A673 (cell line): ENCODE results near the gene PKN1. TPM values are rescaled to one million over a fixed set of nuclear protein-coding genes. Genes with fewer than 3 reads are reported as not detected.

ENCODE experiments used
- BruUV-seq: library from RNA; stranded (reverse); fragments of 400-500 nt; replicated peaks from 2 replicates; lab custom pipeline; 2021; lab: Mats Ljungman, UMichigan
- CTCF ChIA-PET: fragments of 300-600 bp; sonication (Branson Sonifier 250); formaldehyde crosslinking; loops from one replicate; lab custom pipeline; 2022; ENCODE audit warnings: antibody characterized with exemption; lab: Charles Lee
- POLR2A ChIA-PET: fragments of 300-600 bp; sonication (Branson Sonifier 250); formaldehyde crosslinking; loops from one replicate; lab custom pipeline; 2022; ENCODE audit warnings: antibody characterized with exemption; ENCODE audit not compliant: low non-redundant PET; lab: Charles Lee
- DNase-seq: peaks from one replicate; pipeline ENCODE4 v3.0.0-alpha.2; 2015; ENCODE audit warnings: low spot score
- H3K27ac ChIP-seq: fragments of 200-600 bp; sonication (generic); 2 replicates; pipeline ENCODE4 v1.5.1; 2016; ENCODE audit warnings: mixed run types, low read depth, mild to moderate bottlenecking, mixed read lengths, antibody characterized with exemption, low read length; ENCODE audit not compliant: poor library complexity, severe bottlenecking
- H3K27me3 ChIP-seq: fragments of 200-600 bp; sonication (generic); replicated peaks from 2 replicates; pipeline ENCODE4 v1.6.1; 2017; ENCODE audit warnings: mixed run types, low read depth, mild to moderate bottlenecking, mixed read lengths, antibody characterized with exemption, low read length; ENCODE audit not compliant: insufficient read depth, poor library complexity
- H3K36me3 ChIP-seq: fragments of 200-600 bp; sonication (generic); 2 replicates; pipeline ENCODE4 v1.6.1; 2016; ENCODE audit warnings: mixed run types, mild to moderate bottlenecking, mixed read lengths, antibody characterized with exemption, low read length; ENCODE audit not compliant: insufficient read depth, poor library complexity, severe bottlenecking
- H3K4me1 ChIP-seq: fragments of 200-600 bp; sonication (generic); 2 replicates; pipeline ENCODE4 v1.6.1; 2017; ENCODE audit warnings: mixed run types, mild to moderate bottlenecking, mixed read lengths, antibody characterized with exemption, low read length; ENCODE audit not compliant: insufficient read depth, poor library complexity, severe bottlenecking
- H3K4me3 ChIP-seq: fragments of 200-600 bp; sonication (generic); 2 replicates; pipeline ENCODE4 v1.5.1; 2016; ENCODE audit warnings: low read depth, mixed run types, mild to moderate bottlenecking, mixed read lengths, low read length; ENCODE audit not compliant: poor library complexity, severe bottlenecking
- H3K9me3 ChIP-seq: fragments of 200-600 bp; sonication (generic); 2 replicates; pipeline ENCODE4 v1.6.1; 2016; ENCODE audit warnings: mixed run types, low read depth, mild to moderate bottlenecking, mixed read lengths, antibody characterized with exemption, low read length; ENCODE audit not compliant: poor library complexity, severe bottlenecking
- EZH2 ChIP-seq: fragments of 200-600 bp; sonication (generic); IDR thresholded peaks from 2 replicates; pipeline ENCODE4 v1.6.1; 2017; ENCODE audit warnings: borderline replicate concordance, low read depth, mild to moderate bottlenecking, mixed read lengths, antibody characterized with exemption, low read length; ENCODE audit not compliant: poor library complexity, severe bottlenecking
- intact Hi-C: fragments of 100-400 bp; cut with micrococcal nuclease; formaldehyde crosslinking; loops from one replicate; pipeline ENCODE4 v1.10.0; 2022; ENCODE audit not compliant: unreplicated experiment
- total RNA-seq: library from RNA; stranded (reverse); gene quantifications from 2 replicates; pipeline ENCODE4 v1.2.3, GENCODE V29; 2021
- TF ChIP-seq, protein P1 (sequence below): fragments of 300-800, 200-600 bp; sonication (generic); conservative IDR thresholded peaks from 2 replicates; pipeline ENCODE4 v1.5.1; 2017; ENCODE audit warnings: low read depth, mild to moderate bottlenecking, antibody characterized with exemption, low read length, moderate library complexity, mixed read lengths

Gene PKN1
- total RNA-seq, 1 experiment from 2014 or later = 91.4 TPM

DNA sequence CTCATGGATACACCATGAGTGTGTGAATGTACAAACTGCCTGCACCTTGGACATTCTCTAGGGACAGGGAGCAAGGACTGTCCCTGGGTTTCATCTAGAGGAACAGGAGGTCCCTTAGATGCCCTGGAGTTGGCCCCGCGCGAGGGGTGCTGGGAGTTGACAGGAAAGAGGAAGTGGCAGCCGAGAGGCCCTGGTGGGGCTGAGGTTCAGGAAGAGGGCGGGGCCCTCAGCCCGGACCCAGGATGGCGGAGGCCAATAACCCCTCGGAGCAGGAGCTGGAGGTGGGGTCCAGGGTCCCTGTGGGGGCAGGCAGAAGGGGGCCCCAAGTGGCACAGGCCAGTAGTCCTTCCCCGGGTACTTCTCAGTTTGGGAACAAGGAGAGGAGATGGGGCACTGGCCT lies 6.9 kb downstream of the PKN1 start:
- DNase-seq = no peak
- peaks cover 24% of the 10 kb centered on the region for H3K36me3 ChIP-seq
- no peaks in the 10 kb centered on the region for H3K27me3 ChIP-seq
- BruUV-seq = no TSS peak
- H3K4me1 ChIP-seq = no peaks in the 10 kb centered on the region
- no peak overlapping the region for H3K27ac ChIP-seq
- H3K4me3 ChIP-seq = no peak overlapping the region
- ChIA-PET CTCF (no interaction called here), POLR2A (no interaction called here)
- intact Hi-C loops = no loop called here
- TF ChIP-seq, protein P1, sequence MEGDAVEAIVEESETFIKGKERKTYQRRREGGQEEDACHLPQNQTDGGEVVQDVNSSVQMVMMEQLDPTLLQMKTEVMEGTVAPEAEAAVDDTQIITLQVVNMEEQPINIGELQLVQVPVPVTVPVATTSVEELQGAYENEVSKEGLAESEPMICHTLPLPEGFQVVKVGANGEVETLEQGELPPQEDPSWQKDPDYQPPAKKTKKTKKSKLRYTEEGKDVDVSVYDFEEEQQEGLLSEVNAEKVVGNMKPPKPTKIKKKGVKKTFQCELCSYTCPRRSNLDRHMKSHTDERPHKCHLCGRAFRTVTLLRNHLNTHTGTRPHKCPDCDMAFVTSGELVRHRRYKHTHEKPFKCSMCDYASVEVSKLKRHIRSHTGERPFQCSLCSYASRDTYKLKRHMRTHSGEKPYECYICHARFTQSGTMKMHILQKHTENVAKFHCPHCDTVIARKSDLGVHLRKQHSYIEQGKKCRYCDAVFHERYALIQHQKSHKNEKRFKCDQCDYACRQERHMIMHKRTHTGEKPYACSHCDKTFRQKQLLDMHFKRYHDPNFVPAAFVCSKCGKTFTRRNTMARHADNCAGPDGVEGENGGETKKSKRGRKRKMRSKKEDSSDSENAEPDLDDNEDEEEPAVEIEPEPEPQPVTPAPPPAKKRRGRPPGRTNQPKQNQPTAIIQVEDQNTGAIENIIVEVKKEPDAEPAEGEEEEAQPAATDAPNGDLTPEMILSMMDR = no peak
- TF ChIP-seq EZH2 = no peak
- no peaks in the 10 kb centered on the region for H3K9me3 ChIP-seq

DNA sequence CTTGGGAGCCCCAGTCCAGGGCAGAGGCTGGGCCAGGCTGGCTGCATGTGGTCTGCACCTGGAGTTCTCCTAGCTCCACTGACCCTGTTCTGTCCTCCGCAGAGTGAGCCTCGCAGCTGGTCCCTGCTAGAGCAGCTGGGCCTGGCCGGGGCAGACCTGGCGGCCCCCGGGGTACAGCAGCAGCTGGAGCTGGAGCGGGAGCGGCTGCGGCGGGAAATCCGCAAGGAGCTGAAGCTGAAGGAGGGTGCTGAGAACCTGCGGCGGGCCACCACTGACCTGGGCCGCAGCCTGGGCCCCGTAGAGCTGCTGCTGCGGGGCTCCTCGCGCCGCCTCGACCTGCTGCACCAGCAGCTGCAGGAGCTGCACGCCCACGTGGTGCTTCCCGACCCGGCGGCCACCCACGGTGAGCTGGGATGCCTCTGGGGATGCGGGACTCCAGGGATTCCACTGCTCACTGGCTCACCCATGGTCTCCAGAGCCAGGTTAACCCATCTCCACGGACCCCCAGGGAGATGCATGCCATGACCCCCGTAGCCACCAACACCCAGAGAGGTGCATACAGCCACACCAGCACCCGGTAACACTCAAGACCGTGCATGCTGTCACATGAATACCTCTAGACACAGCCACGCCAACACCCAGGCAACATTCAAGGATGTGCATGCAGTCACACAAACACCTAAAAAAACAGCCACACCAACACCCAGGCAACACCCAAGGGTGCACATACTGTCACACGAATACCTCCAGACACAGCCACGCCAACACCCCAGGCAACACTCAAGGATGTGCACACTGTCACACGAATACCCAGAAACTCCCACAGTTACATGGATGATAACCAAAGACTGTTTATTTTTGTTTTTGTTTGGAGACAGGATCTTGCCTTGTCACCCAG lies 8.2 kb downstream of the PKN1 start:
- Histone ChIP-seq H3K36me3 (peaks cover 30% of the 10 kb centered on the region), H3K4me1 (no peaks in the 10 kb centered on the region), H3K4me3 (no peak overlapping the region), H3K9me3 (no peaks in the 10 kb centered on the region), H3K27me3 (no peaks in the 10 kb centered on the region), H3K27ac (no peak overlapping the region)
- no TSS peak for BruUV-seq
- DNase-seq = no peak
- ChIA-PET CTCF (interaction anchor here (0.6 kb wide), 1 partner anchor 1432 kb away, joined by 7 read pairs; no protein-coding TSS in a partner anchor), POLR2A (no interaction called here)
- intact Hi-C loops = no loop called here
- TF ChIP-seq, protein P1 = no peak
- TF ChIP-seq EZH2 = no peak

DNA sequence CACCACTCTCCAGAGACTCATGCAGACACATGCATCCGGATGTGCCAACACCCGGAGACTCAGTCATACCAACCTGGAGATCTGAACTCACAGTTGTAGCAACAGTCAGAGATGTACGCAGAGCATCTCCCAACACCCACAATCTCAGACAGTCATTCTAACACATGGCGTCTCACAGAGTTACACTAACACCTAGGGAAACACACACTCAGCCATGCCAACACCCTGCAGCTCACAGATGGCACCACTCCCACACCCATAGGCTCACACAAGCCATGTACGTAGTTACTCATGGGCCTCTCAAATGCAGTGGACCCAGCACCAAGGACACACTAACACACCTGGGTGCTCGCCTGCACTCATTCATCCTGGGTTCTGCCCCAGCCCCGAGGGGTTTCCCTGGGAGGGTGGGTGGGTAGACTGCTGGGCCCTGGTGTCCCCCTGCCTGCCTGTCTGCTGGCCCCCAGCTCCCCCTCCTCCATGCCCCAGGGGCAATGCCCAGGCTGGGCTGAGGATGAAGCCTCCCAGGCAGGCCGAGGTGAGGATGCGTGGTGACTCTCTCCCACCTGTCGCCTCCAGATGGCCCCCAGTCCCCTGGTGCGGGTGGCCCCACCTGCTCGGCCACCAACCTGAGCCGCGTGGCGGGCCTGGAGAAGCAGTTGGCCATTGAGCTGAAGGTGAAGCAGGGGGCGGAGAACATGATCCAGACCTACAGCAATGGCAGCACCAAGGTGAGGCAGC lies 10.0 kb downstream of the PKN1 start:
- ChIA-PET POLR2A (no interaction called here), CTCF (no interaction called here)
- TF ChIP-seq EZH2 = no peak
- TF ChIP-seq, protein P1 = no peak
- no peak overlapping the region for H3K4me3 ChIP-seq
- H3K27ac ChIP-seq = no peak overlapping the region
- H3K4me1 ChIP-seq = no peaks in the 10 kb centered on the region
- intact Hi-C loops = no loop called here
- peaks cover 38% of the 10 kb centered on the region for H3K36me3 ChIP-seq
- no TSS peak for BruUV-seq
- no peak for DNase-seq
- no peaks in the 10 kb centered on the region for H3K9me3 ChIP-seq
- H3K27me3 ChIP-seq = no peaks in the 10 kb centered on the region
